Endodermal cell (in vitro differentiated cells): ENCODE data around the gene KRTDAP. TPM values are rescaled to one million over a fixed set of nuclear protein-coding genes. Genes with fewer than 3 reads are reported as not detected.

Experiments used
- DNase-seq: peaks from one replicate; pipeline ENCODE4 v3.0.0-alpha.2; 2017
- H3K27ac ChIP-seq: 2 replicates; pipeline ENCODE4 v1.5.1; 2013; ENCODE audit warnings: mild to moderate bottlenecking, low read depth, low read length, moderate library complexity
- H3K27me3 ChIP-seq: 2 replicates; pipeline ENCODE4 v1.6.1; 2013; ENCODE audit warnings: mild to moderate bottlenecking, low read length, moderate library complexity; ENCODE audit not compliant: insufficient read depth, control insufficient read depth, poor library complexity, severe bottlenecking
- H3K36me3 ChIP-seq: 2 replicates; pipeline ENCODE4 v1.7.0; 2013; ENCODE audit warnings: mild to moderate bottlenecking, low read length, moderate library complexity; ENCODE audit not compliant: control insufficient read depth, insufficient read depth
- H3K4me1 ChIP-seq: one replicate; pipeline ENCODE4 v1.7.0; 2013; ENCODE audit warnings: low read length; ENCODE audit not compliant: control insufficient read depth, insufficient read depth
- H3K4me3 ChIP-seq: 2 replicates; pipeline ENCODE4 v1.5.1; 2013; ENCODE audit warnings: mild to moderate bottlenecking, low read length, moderate library complexity
- H3K9ac ChIP-seq: 2 replicates; pipeline ENCODE4 v1.6.1; 2013; ENCODE audit warnings: mild to moderate bottlenecking, low read length, moderate library complexity; ENCODE audit not compliant: poor library complexity, severe bottlenecking; ENCODE audit errors: extremely low read depth
- H3K9me3 ChIP-seq: 2 replicates; pipeline ENCODE4 v1.6.1; 2013; ENCODE audit warnings: mild to moderate bottlenecking, low read length, moderate library complexity; ENCODE audit not compliant: control insufficient read depth
- H3K27ac Mint-ChIP-seq: 2 replicates; pipeline ENCODE4 v1.8.0; 2020; ENCODE audit warnings: mixed read lengths
- H3K27me3 Mint-ChIP-seq: 2 replicates; pipeline ENCODE4 v1.8.0; 2021; ENCODE audit warnings: mild to moderate bottlenecking, mixed read lengths; ENCODE audit not compliant: insufficient read depth
- H3K36me3 Mint-ChIP-seq: 2 replicates; pipeline ENCODE4 v1.8.0; 2020; ENCODE audit warnings: low read depth, mixed read lengths
- H3K4me1 Mint-ChIP-seq: 2 replicates; pipeline ENCODE4 v1.8.0; 2020; ENCODE audit warnings: mixed read lengths
- H3K4me3 Mint-ChIP-seq: 2 replicates; pipeline ENCODE4 v1.8.0; 2020; ENCODE audit warnings: mild to moderate bottlenecking, moderate library complexity, mixed read lengths
- H3K9me3 Mint-ChIP-seq: 2 replicates; pipeline ENCODE4 v1.8.0; 2020; ENCODE audit warnings: mild to moderate bottlenecking, mixed read lengths
- CTCF ChIP-seq: fragments of 200-600 bp; sonication (generic); conservative IDR thresholded peaks from 2 replicates; pipeline ENCODE4 v1.5.0; 2021; ENCODE audit warnings: antibody characterized with exemption, mild to moderate bottlenecking
- WGBS, 2 experiments: methylation state at CpG; one replicate each; pipeline versions ENCODE4 v1.1.5 to v1.1.7; 2013; ENCODE audit warnings: missing lambda C conversion rate in 2 of 2, mixed read lengths in 1 of 2; ENCODE audit not compliant: insufficient coverage in 1 of 2, insufficient read length in 1 of 2; 5-methylcytosine and 5-hydroxymethylcytosine counted together
- total RNA-seq, 2 donors: library from RNA; stranded (reverse); fragmentation: NEBNext Ultra II Directional in 1 of 2; extraction: Animal tissue kit (Norgen Biotek cat#: 25700) in 1 of 2; gene quantifications; 2 replicates in 1 of 2; 3 replicates in 1 of 2; pipeline ENCODE4 v1.2.1, GENCODE V29; 2021

The KRTDAP gene
- total RNA-seq, 2 donors from 2014 or later: 3.4 to 4.2 TPM

GRCh38 chr19:35484252-35485036 lies 5.8 kb downstream of the KRTDAP start:
- WGBS, 2 experiments: 64 to 71% methylated on average over 7 of the region's 7 CpGs
- Mint-ChIP-seq H3K27ac (no peak overlapping the region), H3K27me3 (peaks cover 2% of the 10 kb centered on the region), H3K9me3 (no peaks in the 10 kb centered on the region), H3K36me3 (no peaks in the 10 kb centered on the region), H3K4me3 (no peak overlapping the region), H3K4me1 (peaks cover 43% of the 10 kb centered on the region)
- Histone ChIP-seq H3K27ac (no peak overlapping the region), H3K27me3 (no peaks in the 10 kb centered on the region), H3K4me3 (no peak overlapping the region), H3K9me3 (peaks cover 8% of the 10 kb centered on the region), H3K4me1 (peaks cover 13% of the 10 kb centered on the region), H3K36me3 (no peaks in the 10 kb centered on the region), H3K9ac (no peak overlapping the region)
- DNase-seq: no peak
- TF ChIP-seq CTCF: no peak

- H3K4me1 ChIP-seq: peaks cover 13% of the 10 kb centered on the region
- H3K9me3 ChIP-seq: peaks cover 8% of the 10 kb centered on the region
- H3K4me3 ChIP-seq: no peak overlapping the region
- Mint-ChIP-seq H3K4me1 (peaks cover 46% of the 10 kb centered on the region), H3K36me3 (no peaks in the 10 kb centered on the region), H3K4me3 (no peak overlapping the region), H3K9me3 (no peaks in the 10 kb centered on the region), H3K27me3 (peaks cover 2% of the 10 kb centered on the region), H3K27ac (no peak overlapping the region)
- H3K27ac ChIP-seq: no peak overlapping the region
- H3K27me3 ChIP-seq: no peaks in the 10 kb centered on the region
- no peak for DNase-seq
- H3K9ac ChIP-seq: no peak overlapping the region
- no peaks in the 10 kb centered on the region for H3K36me3 ChIP-seq
- WGBS, 2 experiments: 86 to 89% methylated on average over 3 to 4 of the region's 5 CpGs
- no peak for TF ChIP-seq CTCF
These were observed 7.2 kb downstream of the KRTDAP start for GRCh38 chr19:35483089-35483488.

- peak; percentile 66 for TF ChIP-seq CTCF
- Mint-ChIP-seq H3K27ac (no peak overlapping the region), H3K36me3 (no peaks in the 10 kb centered on the region), H3K4me1 (peaks cover 23% of the 10 kb centered on the region), H3K27me3 (no peaks in the 10 kb centered on the region), H3K4me3 (no peak overlapping the region), H3K9me3 (no peaks in the 10 kb centered on the region)
- DNase-seq: no peak
- Histone ChIP-seq H3K4me1 (no peaks in the 10 kb centered on the region), H3K27ac (no peak overlapping the region), H3K9me3 (peaks cover 8% of the 10 kb centered on the region), H3K9ac (no peak overlapping the region), H3K36me3 (no peaks in the 10 kb centered on the region), H3K4me3 (no peak overlapping the region), H3K27me3 (no peaks in the 10 kb centered on the region)
- WGBS, 2 experiments: 90 to 97% methylated on average over 16 to 21 of the region's 21 CpGs
These were observed 11.2 kb downstream of the KRTDAP start for GRCh38 chr19:35478794-35479677.
